HG03354 (cell line): ENCODE results near the gene ABT1.

Experiments used
- ATAC-seq: cut with Tn5 transposase; IDR thresholded peaks from one replicate; pipeline ENCODE4 v1.9.1; 2021; ENCODE audit warnings: mild to moderate bottlenecking; ENCODE audit not compliant: unreplicated experiment, poor library complexity, severe bottlenecking

Gene ABT1

DNA sequence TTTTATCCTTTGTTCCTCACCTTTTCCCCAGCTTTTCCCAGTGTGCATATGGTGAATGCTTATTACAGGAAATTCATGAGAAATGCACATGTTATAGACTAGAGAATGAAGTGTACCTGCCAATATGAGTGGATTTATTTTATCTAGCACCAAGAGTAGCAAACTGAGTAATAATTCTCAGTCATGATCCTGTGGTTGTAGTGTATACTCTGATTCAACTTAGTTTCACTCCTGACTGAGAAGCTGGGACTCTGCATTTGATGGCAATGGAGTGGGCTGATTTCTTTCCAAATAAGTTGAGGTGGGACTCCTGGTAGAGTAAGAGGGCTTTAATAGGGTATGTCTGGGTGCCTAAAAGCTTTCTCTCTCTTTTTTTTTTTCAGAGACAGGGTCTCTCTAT is 4.0 kb downstream of the ABT1 start:
- no peak for ATAC-seq

DNA sequence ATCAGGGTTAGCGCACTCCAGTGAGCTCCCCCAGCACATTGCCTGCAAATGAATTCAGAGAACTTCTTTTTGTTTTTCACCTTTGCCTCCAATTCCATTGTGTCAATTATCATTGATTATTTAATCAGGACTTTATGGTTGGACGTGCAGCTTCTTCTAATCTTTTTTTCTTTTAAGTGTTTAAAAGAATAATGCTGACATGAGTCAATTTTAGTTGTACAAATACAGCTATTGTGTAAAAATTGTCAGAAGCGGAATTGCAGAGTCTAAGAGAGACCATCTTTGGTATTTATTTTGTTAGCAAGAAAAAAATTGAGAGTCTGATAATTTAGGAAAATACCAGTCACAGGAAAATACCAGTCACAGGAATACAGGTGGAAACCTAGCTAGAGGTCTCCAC is 5.5 kb downstream of the ABT1 start:
- ATAC-seq = no peak

DNA sequence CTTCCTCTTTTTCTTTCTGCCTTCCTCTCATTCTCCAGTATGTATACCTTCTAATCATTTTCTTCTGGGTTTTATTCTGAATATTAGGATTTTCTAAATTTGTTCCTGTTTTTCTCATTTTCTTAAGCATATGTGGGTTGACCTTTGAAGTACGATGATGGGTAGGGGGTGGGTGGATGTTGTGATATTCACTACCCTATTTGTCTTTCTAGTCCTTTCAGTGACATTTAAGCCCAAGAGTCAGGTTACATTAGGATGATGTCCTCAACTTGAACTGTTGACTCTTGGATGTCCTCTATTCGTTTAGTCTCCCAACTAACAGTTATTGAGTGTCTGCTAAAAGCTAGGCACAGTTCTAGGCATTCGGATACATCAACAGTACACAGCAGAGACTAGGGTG is 7.3 kb downstream of the ABT1 start:
- ATAC-seq = no peak

DNA sequence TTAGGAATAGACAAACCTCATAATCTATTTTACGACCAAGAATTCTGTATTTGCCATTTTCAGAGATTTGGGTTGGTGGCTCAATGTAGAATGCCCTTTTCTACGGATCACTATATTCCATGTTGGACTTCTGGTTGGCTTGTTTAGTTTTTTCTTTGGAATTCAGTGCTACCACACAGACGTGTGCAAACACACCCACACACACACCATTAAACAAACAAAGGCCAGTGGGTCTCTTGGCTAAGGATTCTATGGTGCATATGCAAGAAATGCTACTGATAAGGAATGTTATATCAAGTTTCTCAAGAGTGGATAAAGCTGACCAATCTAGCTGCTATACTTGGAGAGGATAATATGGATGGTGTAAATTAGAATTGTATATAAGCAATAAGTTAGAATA is 8.0 kb downstream of the ABT1 start:
- no peak for ATAC-seq

DNA sequence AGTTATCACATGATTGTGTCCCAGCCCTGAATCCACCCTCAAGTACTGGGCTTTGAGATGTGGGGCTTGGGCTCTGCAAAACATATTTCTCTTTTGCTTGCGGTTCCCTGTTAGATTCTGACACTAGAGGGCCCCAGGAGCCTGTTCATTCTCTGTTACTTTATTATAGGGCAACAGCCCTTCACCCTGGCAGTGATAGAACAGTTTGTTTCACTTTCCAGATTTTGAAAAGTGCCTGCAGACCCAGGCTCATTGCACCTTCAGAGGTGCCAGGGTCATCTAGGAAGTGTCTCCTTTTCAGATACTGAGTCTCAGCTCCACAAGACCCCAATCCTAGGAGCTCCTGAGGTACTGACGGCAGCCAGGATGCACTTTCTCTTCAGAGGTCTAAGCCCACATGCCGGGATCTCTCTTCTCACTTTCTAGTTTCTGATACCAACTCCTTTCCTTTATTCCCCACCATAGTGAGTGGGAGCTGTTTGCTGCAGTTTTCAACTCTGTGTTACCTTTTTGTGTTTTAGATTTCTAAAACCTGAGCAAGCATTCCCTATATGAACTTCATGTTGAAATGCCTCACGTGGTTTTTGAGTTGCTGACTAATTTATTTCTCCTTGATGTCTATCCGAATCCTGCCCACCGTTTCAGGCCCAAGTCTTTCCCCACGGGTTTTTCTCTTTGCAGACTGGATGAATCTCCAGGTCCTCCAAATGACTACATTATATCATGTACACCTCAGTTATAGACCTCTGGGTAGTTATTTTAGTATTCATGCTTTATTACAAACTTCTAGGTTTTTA is 10.9 kb downstream of the ABT1 start:
- ATAC-seq = peak; percentile 80

DNA sequence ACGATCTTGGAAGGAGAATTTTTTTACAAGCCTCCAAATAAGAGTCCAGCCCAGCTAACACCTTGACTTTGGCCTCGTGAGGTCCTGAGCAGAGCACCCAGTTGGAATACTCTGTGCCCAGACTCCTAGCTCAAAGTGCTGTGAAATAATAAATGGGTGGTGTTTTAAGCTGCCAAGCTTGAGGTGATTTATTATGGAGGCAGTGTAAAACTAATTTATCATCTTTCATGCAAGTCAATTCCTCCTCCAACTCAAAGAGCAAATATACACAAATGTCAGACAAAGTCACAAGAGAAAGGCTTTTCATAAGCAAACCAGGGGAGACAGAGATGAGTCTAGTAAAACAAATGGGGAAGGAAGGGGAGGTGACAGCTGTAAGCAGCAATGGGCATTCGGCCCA is 12.7 kb downstream of the ABT1 start:
- ATAC-seq = no peak

DNA sequence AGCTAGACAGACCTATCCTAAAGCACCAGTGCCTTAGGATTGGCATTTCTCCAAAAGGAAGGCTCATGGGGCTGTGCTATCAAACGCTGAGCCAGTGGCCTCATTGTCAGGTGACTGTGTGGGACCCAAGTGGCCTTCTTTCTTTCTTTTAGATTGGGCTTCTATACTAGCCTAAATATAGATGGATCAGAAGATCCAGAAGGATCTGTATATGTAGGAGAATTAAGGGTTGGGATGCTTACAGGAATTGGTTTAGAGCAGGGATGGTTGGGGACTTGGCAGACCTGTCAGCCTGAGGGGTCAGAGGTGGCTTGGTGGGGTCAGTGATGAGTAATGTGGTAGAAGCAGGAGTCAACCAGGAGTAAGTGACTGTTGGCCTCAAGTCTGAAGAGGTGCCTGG is 14.8 kb downstream of the ABT1 start:
- no peak for ATAC-seq

DNA sequence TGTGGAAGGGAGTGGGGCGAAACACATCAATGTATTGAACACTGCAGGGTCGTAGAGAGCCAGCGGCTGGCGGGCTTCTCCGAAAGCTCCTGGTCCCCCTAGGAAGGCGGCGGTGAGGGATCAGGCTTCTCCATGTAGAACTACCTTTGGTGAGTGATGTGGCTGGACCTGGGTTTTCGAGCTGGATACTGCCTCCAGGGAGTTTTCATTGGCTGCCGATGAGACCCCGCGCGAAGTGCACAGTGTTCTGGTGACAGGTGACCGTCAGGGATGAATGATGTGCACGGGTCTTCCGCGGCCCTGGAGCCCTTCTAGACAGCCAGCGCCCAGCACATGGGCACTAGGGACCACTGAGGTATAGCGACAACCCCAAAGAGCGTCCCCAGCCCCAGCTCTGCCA is 16.4 kb downstream of the ABT1 start:
- no peak for ATAC-seq

DNA sequence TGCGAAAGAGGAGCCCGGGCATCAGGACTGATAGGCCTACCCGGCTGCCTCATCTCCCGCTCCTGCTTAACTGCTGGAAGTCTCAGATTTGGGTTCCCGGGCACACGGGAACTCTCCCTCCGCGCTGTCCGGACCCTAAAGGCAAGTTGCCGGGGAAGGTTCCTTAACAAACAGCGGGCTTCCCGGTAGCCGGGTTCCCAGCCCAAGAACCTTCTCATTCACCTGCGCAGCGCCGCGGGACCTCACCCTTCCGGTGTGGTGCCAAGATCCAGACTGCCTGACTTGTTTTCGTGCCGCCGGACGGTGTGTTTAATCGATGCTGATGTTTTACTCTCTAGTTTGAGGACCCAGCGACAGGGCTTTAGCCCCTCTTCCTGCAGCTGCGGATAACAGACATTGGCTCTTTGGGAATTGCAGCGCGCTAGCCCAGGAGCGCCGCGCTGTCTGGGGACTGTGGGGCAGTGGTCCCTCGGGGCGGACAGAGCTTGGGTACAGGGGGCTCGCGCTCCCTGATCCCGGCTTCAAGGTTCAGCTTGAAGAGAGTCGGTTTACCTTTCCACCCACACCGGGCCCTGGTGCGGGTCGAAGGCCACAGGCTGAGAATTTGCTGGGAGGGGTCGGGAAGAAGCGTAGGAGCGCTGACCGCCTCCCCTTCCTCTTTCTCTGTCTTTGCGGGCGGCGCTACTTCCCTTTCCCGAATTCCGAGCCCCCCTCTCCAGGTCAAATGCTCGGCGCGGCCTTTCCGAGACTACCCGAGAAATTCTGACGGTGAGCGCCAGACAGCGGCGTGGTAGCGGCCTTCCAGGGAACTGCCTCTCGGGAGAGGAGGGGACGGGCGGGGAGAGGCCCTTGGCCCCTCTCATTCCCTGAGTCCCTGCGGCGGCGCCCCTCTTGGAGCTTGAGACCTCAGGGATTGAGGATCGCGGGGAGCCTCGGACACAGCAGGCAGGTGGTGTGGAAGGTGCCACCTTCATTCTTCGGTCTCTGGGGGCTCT is 17.2 kb downstream of the ABT1 start:
- no peak for ATAC-seq

DNA sequence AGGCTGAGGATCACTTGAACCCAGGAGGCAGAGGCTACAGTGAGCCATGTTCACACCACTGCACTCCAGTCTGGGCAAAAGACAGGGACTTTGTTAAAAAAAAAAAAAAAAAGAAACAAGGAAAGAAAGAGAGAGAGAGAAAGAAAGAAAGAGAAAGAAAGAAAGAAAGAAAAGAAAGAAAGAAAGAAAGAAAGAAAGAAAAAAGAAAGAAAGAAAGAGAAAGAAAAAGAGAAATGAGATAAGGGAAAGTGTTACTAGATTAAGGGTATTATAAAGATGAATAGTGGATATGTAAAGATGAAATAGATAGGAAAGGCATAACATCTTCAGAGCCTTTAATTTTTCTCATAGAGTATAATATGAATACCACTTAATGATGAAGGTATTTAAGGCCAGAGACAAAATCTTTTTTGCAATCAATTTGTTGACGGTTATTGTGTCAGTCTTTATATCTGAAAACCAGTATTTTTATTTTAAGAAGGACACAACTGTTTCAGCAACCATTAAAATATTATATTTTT is 26.6 kb downstream of the ABT1 start:
- no peak for ATAC-seq

DNA sequence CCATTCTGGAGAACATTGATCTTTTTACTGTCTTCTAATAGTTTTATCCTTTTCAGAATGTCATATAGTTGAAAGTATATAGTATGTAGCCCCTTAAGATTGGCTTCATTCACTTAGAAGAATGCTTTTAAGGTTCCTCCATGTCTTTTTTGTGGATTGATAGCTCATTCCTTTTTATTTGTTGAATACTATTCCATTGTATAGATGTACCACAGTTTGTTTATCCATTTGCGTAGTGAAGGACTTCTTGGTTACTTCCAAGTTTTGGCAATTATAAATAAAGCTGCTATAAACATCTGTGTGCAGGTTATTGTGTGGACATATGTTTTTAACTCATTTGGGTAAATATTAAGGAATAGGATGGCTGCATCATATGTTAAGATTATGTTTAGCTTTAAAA is 27.8 kb downstream of the ABT1 start:
- no peak for ATAC-seq

DNA sequence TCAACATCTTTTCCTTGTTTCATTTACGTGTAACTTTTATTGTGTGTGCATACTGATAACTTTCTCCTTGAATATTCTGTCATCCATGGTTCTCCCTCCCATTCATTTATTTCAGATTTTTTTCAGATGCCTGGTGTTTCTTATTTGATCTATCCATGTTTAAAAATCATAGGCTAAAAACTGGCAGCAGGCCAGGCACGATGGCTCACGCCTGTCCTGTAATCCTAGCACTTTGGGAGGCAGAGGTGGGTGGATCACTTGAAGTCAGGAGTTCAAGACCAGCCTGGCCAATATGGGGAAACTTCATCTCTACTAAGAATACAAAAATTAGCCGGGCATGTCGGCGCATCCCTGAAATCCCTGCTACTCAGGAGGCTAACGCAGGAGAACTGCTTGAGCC is 31.1 kb downstream of the ABT1 start:
- no peak for ATAC-seq

DNA sequence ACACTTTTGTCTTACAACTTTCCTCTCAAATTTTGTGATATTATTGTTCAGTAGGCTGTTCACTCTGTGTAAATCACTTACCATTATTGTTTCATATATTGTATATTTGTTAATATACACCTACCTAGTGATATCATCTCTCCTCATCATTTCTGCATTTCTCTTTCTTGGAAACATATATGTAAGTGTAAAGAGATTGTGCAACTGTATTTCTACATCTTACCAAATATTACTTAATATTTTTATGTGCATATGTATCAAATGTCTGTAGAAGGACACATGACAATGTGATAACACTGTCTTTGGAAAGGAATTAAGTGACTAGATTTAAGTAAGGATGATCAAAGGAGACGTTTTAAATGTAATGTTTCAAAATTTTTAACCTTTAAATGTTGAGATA is 32.6 kb downstream of the ABT1 start:
- no peak for ATAC-seq

DNA sequence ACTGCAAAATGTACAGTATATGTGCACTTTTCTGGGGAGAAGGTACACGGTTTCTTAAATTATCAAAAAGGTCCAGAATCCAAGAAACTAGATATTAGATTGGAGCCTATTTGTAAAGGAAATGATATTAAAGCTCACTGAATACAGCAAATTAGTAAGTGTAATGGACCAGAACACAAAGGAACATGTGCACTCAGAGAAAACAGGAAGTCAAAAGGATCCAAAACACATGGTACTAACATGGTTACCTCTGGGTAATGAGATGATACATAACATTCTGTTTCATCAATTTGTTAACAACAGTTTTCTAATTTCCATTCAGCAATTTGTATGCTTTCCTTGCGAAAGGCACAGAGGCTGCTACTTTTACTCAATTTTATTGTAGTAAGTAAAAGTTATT is 44.1 kb downstream of the ABT1 start:
- ATAC-seq = no peak

DNA sequence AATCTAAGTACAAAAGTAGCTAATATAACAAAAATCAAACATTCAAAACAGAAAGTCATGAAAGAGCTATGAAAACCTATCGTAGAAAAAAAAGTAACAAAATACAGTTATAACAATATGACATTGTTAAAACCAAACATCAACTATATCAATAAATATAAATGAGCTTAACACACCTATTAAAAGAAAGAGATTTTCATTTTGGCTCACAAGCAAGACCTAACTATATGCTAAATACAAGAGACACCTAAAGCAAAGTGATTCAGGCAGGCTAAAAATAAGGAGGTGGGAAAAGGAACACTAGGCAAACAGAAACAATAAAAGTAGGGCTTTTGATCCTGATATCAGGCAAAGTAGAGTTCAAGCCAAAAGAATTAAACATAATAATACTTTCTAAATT is 49.3 kb downstream of the ABT1 start:
- no peak for ATAC-seq
